GM10248 (cell line): ENCODE results near the gene CUX1.

Experiments used
- CTCF ChIA-PET: fragments of 300-600 bp; sonication (Branson Sonifier 250); formaldehyde crosslinking; extraction: SDS; loops from one replicate; lab custom pipeline; 2021; ENCODE audit warnings: antibody characterized with exemption; lab: Yijun Ruan, JAX
- POLR2A ChIA-PET: fragments of 350-650 bp; sonication (Branson Sonifier 250); formaldehyde crosslinking; extraction: SDS; loops from one replicate; lab custom pipeline; 2020; ENCODE audit warnings: antibody characterized with exemption; lab: Yijun Ruan, JAX
- DNase-seq: peaks from one replicate; pipeline ENCODE4 v3.0.0; 2012; ENCODE audit errors: extremely low spot score
- CTCF ChIP-seq: IDR thresholded peaks from 2 replicates; pipeline ENCODE4 v1.5.1; 2012; ENCODE audit warnings: mild to moderate bottlenecking, low read depth; ENCODE audit errors: extremely low read depth, missing control alignments, control extremely low read depth

Gene CUX1

DNA sequence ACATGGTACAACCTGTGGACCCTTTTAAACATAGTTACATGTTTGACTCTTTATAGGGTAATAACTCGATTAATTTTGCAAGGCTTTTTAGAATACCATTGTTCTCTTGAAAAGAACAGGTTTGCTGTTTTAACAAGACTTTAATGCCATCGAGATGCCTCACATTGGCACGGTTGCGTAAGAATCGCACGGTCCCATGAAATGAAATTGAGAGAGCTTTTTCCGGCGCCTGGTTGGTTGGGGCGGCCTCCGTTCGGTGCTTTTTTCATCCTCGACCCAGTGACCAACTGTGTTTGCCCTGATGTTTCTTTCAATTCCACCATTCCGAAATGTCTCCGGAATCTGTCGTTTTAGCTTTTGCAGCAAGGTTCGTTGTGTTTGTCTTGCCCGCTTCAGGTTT lies 142.4 kb downstream of the CUX1 start:
- ChIA-PET POLR2A (no interaction called here), CTCF (no interaction called here)
- TF ChIP-seq CTCF, result no peak
- DNase-seq, result no peak

DNA sequence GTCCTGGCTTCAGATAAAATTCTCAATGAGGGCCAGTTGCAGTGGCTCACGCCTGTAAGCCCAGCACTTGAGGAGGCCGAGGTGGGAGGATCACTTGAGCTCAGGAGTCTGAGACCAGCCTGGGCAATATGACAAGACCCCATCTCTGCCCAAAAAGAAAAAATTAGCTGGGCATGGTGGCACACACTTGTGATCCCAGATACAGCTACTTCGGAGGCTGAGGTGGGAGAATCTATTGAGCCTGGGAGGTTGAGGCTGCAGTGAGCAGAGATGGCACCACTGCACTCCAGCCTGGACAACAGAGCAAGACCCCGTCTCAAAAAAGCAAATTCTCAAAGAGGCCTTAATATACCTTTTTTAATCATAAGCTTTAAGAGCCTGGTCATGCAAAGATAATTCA lies 142.9 kb downstream of the CUX1 start:
- DNase-seq, result no peak
- CTCF ChIA-PET, result no interaction called here
- TF ChIP-seq CTCF, result no peak
- POLR2A ChIA-PET, result no interaction called here

GRCh38 chr7:101960985-101961708 lies 143.7 kb downstream of the CUX1 start:
- TF ChIP-seq CTCF, result no peak
- no peak for DNase-seq
- ChIA-PET POLR2A (interaction anchor here (0.5 to 0.6 kb wide), 2 partner anchors 11 to 85 kb away, joined by 3 read pairs; no protein-coding TSS in a partner anchor), CTCF (interaction anchor here (0.7 to 1.4 kb wide), 2 partner anchors 9 to 21 kb away, joined by 3 read pairs; no protein-coding TSS in a partner anchor)

GRCh38 chr7:101961811-101962210 lies 144.4 kb downstream of the CUX1 start:
- no peak for DNase-seq
- TF ChIP-seq CTCF, result no peak
- CTCF ChIA-PET, result interaction anchor here (1.0 to 1.4 kb wide), 3 partner anchors 20 to 87 kb away, joined by 3 to 4 read pairs (median 3); no protein-coding TSS in a partner anchor
- POLR2A ChIA-PET, result interaction anchor here (0.6 kb wide), 1 partner anchor 12 kb away, joined by 3 read pairs; no protein-coding TSS in a partner anchor

DNA sequence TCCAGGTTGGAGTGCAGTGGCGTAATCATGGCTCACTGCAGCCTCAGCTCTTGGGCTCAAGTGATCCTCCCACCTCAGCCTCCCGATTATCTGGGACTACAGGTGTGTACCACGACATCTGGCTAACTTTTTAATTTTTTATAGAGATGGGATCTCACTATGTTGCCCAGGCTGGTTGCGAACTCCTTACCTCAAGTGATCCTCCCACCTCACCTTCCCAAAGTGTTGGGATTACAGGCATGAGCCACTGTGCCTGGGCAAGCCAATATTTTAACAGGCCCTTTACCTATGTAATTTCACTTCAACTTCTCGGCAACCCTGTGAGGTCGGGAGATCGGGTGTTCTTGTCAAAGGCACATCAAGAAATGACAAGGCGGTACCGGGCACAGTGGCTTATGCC lies 146.3 kb downstream of the CUX1 start:
- ChIA-PET CTCF (interaction anchor here (1.1 to 1.8 kb wide), 3 partner anchors 9 to 28 kb away, joined by 3 to 4 read pairs (median 3); no protein-coding TSS in a partner anchor), POLR2A (no interaction called here)
- no peak for TF ChIP-seq CTCF
- no peak for DNase-seq

- no peak for TF ChIP-seq CTCF
- CTCF ChIA-PET, result interaction anchor here (1.1 to 1.8 kb wide), 3 partner anchors 10 to 26 kb away, joined by 3 to 4 read pairs (median 3); no protein-coding TSS in a partner anchor
- DNase-seq, result no peak
- POLR2A ChIA-PET, result no interaction called here
Observed at GRCh38 chr7:101964680-101965452, 147.4 kb downstream of the CUX1 start.
